ENCODE measurements around the gene TAS2R13.
A peak's percentile ranks its signal among the peaks of the same experiment; 100 is the strongest.

TAS2R13 gene

GRCh38 chr12:10919809-10920208, 10.4 kb upstream of the TAS2R13 start:
- Histone ChIP-seq H2AFZ (ENCODE audit: low read depth, low read length) (no peak overlapping the region), H2BK5ac (ENCODE audit: low read depth, low read length, poor library complexity, severe bottlenecking) (no peak overlapping the region), H3K9me3 (ENCODE audit: control insufficient read depth, low read length) (no peaks in the 10 kb centered on the region), H3K27me3 (ENCODE audit: control insufficient read depth in 1 of 2, insufficient read depth in 1 of 2, low read length in 2 of 2) (no peaks in the 10 kb centered on the region), H3K4ac (ENCODE audit: low read depth in 1 of 2, low read length in 2 of 2) (no peak overlapping the region), H2BK120ac (ENCODE audit: low read depth, low read length) (no peak overlapping the region), H4K8ac (ENCODE audit: low read length) (peak overlapping the region; percentile 28), H3K36me3 (ENCODE audit: control insufficient read depth in 1 of 2, insufficient read depth in 2 of 2, low read depth in 1 of 2, low read length in 2 of 2) (no peaks in the 10 kb centered on the region), H4K91ac (ENCODE audit: low read length) (no peak overlapping the region), H3K4me2 (ENCODE audit: low read length, poor library complexity, severe bottlenecking) (no peak overlapping the region), H2BK15ac (ENCODE audit: low read depth, poor library complexity, severe bottlenecking) (no peak overlapping the region), H2BK12ac (ENCODE audit: low read length in 2 of 2) (no peak overlapping the region), H3K27ac (ENCODE audit: low read length, poor library complexity, severe bottlenecking) (no peak overlapping the region), H3K4me3 (ENCODE audit: insufficient read depth in 1 of 2, low read depth in 1 of 2, low read length in 2 of 2) (no peak overlapping the region), H3K18ac (ENCODE audit: low read depth in 1 of 2, low read length in 2 of 2) (no peak overlapping the region), H3K4me1 (ENCODE audit: control insufficient read depth, insufficient read depth, low read depth, low read length) (no peaks in the 10 kb centered on the region), H3K79me1 (replicated peaks; ENCODE audit: low read length, poor library complexity, severe bottlenecking) (no peaks in the 10 kb centered on the region), H3K14ac (ENCODE audit: low read length in 2 of 2) (no peak overlapping the region), H2AK5ac (ENCODE audit: low read length, severe bottlenecking) (no peak overlapping the region), H3K9ac (ENCODE audit: low read length) (no peak overlapping the region), H3K23ac (ENCODE audit: low read length in 2 of 2) (no peak overlapping the region)
- no peak for DNase-seq
- 100% methylated on average over 1 of the region's 1 CpG for WGBS

DNA sequence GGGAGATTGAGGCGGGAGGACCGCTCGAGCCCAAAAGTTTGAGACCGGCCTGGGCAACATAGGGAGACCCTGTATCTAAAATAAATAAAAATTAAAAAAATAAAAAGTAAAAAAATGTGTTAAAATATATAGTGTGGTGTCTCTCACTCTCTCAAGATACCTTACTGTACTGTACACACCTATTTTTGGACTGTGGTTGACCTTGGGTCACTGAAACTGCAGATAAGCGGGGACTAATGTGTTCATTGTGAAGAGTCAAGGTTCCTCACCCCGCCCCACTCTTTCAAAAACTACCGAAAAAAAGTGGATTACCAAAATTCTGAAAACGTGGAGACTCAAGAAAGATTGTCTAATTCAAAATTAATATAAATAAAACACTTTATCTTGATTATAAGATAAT, 1.0 kb upstream of the TAS2R13 start:
- no peak overlapping the region for H2BK120ac ChIP-seq (ENCODE audit: low read depth, low read length)
- H3K79me1 ChIP-seq (replicated peaks; ENCODE audit: low read length, poor library complexity, severe bottlenecking) = peaks cover 1% of the 10 kb centered on the region
- H2BK12ac ChIP-seq (ENCODE audit: low read length in 2 of 2) = no peak overlapping the region
- no peak overlapping the region for H3K14ac ChIP-seq (ENCODE audit: low read length in 2 of 2)
- no peak overlapping the region for H3K4me2 ChIP-seq (ENCODE audit: low read length, poor library complexity, severe bottlenecking)
- no peak overlapping the region for H3K23ac ChIP-seq (ENCODE audit: low read length in 2 of 2)
- no peak overlapping the region for H3K4ac ChIP-seq (ENCODE audit: low read depth in 1 of 2, low read length in 2 of 2)
- H2AFZ ChIP-seq (ENCODE audit: low read depth, low read length) = no peak overlapping the region
- H3K4me3 ChIP-seq (ENCODE audit: insufficient read depth in 1 of 2, low read depth in 1 of 2, low read length in 2 of 2) = no peak overlapping the region
- no peak overlapping the region for H4K91ac ChIP-seq (ENCODE audit: low read length)
- peaks cover 4% of the 10 kb centered on the region for H3K9me3 ChIP-seq (ENCODE audit: control insufficient read depth, low read length)
- H3K27ac ChIP-seq (ENCODE audit: low read length, poor library complexity, severe bottlenecking) = no peak overlapping the region
- H3K36me3 ChIP-seq (ENCODE audit: control insufficient read depth in 1 of 2, insufficient read depth in 2 of 2, low read depth in 1 of 2, low read length in 2 of 2) = no peaks in the 10 kb centered on the region
- H2AK5ac ChIP-seq (ENCODE audit: low read length, severe bottlenecking) = no peak overlapping the region
- H2BK15ac ChIP-seq (ENCODE audit: low read depth, poor library complexity, severe bottlenecking) = no peak overlapping the region
- H3K27me3 ChIP-seq (ENCODE audit: control insufficient read depth in 1 of 2, insufficient read depth in 1 of 2, low read length in 2 of 2) = no peaks in the 10 kb centered on the region
- no peak for DNase-seq
- no peak overlapping the region for H4K8ac ChIP-seq (ENCODE audit: low read length)
- H3K4me1 ChIP-seq (ENCODE audit: control insufficient read depth, insufficient read depth, low read depth, low read length) = no peaks in the 10 kb centered on the region
- H3K18ac ChIP-seq (ENCODE audit: low read depth in 1 of 2, low read length in 2 of 2) = no peak overlapping the region
- H2BK5ac ChIP-seq (ENCODE audit: low read depth, low read length, poor library complexity, severe bottlenecking) = no peak overlapping the region
- H3K9ac ChIP-seq (ENCODE audit: low read length) = no peak overlapping the region
- 60% methylated on average over 2 of the region's 8 CpGs for WGBS

DNA sequence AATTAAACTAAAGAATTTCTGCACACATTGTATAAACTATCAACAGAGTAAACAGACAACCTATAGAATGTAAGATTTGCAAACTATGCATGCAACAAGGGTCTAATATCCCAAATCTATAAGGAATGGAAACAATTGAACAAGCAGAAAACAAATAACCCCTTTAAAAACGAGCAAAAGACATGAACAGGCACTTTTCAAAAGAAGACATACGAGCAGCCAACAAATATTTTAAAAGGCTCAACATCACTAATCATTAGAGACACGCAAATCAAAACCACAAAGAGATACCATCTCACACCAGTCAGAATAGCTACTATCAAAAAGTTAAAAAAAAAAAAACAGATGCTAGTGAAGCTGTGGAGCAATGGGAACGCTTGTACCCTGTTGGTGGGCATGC, 4.7 kb downstream of the TAS2R13 start:
- H2BK5ac ChIP-seq (ENCODE audit: low read depth, low read length, poor library complexity, severe bottlenecking) = no peak overlapping the region
- H3K79me1 ChIP-seq (replicated peaks; ENCODE audit: low read length, poor library complexity, severe bottlenecking) = peaks cover 17% of the 10 kb centered on the region
- no peak overlapping the region for H3K23ac ChIP-seq (ENCODE audit: low read length in 2 of 2)
- no peak overlapping the region for H3K4me3 ChIP-seq (ENCODE audit: insufficient read depth in 1 of 2, low read depth in 1 of 2, low read length in 2 of 2)
- H2AK5ac ChIP-seq (ENCODE audit: low read length, severe bottlenecking) = no peak overlapping the region
- no peak overlapping the region for H2BK12ac ChIP-seq (ENCODE audit: low read length in 2 of 2)
- no peak overlapping the region for H3K14ac ChIP-seq (ENCODE audit: low read length in 2 of 2)
- no peak overlapping the region for H2BK15ac ChIP-seq (ENCODE audit: low read depth, poor library complexity, severe bottlenecking)
- WGBS = 98% methylated on average over 3 of the region's 4 CpGs
- H3K4me1 ChIP-seq (ENCODE audit: control insufficient read depth, insufficient read depth, low read depth, low read length) = no peaks in the 10 kb centered on the region
- no peak overlapping the region for H2BK120ac ChIP-seq (ENCODE audit: low read depth, low read length)
- H3K9me3 ChIP-seq (ENCODE audit: control insufficient read depth, low read length) = peaks cover 35% of the 10 kb centered on the region
- no peak overlapping the region for H3K4ac ChIP-seq (ENCODE audit: low read depth in 1 of 2, low read length in 2 of 2)
- no peak overlapping the region for H4K91ac ChIP-seq (ENCODE audit: low read length)
- H3K18ac ChIP-seq (ENCODE audit: low read depth in 1 of 2, low read length in 2 of 2) = no peak overlapping the region
- H3K9ac ChIP-seq (ENCODE audit: low read length) = no peak overlapping the region
- DNase-seq = no peak
- H3K27me3 ChIP-seq (ENCODE audit: control insufficient read depth in 1 of 2, insufficient read depth in 1 of 2, low read length in 2 of 2) = no peaks in the 10 kb centered on the region
- H4K8ac ChIP-seq (ENCODE audit: low read length) = no peak overlapping the region
- no peak overlapping the region for H3K4me2 ChIP-seq (ENCODE audit: low read length, poor library complexity, severe bottlenecking)
- H2AFZ ChIP-seq (ENCODE audit: low read depth, low read length) = no peak overlapping the region
- no peak overlapping the region for H3K27ac ChIP-seq (ENCODE audit: low read length, poor library complexity, severe bottlenecking)
- H3K36me3 ChIP-seq (ENCODE audit: control insufficient read depth in 1 of 2, insufficient read depth in 2 of 2, low read depth in 1 of 2, low read length in 2 of 2) = peaks cover 0 to 5% of the 10 kb centered on the region in 2 experiments

DNA sequence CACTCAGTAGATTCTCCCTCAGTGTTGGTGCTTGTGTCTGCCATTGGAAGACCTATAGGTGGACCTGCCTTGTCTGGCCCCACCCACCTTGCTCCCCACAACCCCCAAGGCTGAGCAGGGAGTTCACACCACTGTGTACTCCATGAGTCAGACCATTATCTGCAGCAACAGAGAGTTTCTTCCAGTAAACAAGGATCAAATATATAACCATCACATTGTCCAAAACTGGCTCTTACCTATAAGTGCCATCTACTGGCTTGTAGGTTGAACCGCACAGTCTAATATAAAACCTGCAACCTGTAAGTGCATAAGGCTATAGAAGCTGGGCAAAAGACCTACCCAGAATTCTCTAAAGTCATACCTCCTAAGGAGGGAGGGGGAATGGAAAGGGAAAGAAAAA, 7.9 kb downstream of the TAS2R13 start:
- H2AFZ ChIP-seq (ENCODE audit: low read depth, low read length) = no peak overlapping the region
- H3K9ac ChIP-seq (ENCODE audit: low read length) = no peak overlapping the region
- WGBS = no CpG with 5 or more reads among the region's 1 CpG
- no peaks in the 10 kb centered on the region for H3K27me3 ChIP-seq (ENCODE audit: control insufficient read depth in 1 of 2, insufficient read depth in 1 of 2, low read length in 2 of 2)
- H2BK15ac ChIP-seq (ENCODE audit: low read depth, poor library complexity, severe bottlenecking) = no peak overlapping the region
- H3K14ac ChIP-seq (ENCODE audit: low read length in 2 of 2) = no peak overlapping the region
- no peak overlapping the region for H4K8ac ChIP-seq (ENCODE audit: low read length)
- no peaks in the 10 kb centered on the region for H3K4me1 ChIP-seq (ENCODE audit: control insufficient read depth, insufficient read depth, low read depth, low read length)
- H4K91ac ChIP-seq (ENCODE audit: low read length) = no peak overlapping the region
- no peak overlapping the region for H3K27ac ChIP-seq (ENCODE audit: low read length, poor library complexity, severe bottlenecking)
- H3K4ac ChIP-seq (ENCODE audit: low read depth in 1 of 2, low read length in 2 of 2) = no peak overlapping the region
- no peak overlapping the region for H3K4me3 ChIP-seq (ENCODE audit: insufficient read depth in 1 of 2, low read depth in 1 of 2, low read length in 2 of 2)
- no peak overlapping the region for H2BK5ac ChIP-seq (ENCODE audit: low read depth, low read length, poor library complexity, severe bottlenecking)
- H3K23ac ChIP-seq (ENCODE audit: low read length in 2 of 2) = peak overlapping the region in 1 of 2 experiments; percentile 63
- H3K4me2 ChIP-seq (ENCODE audit: low read length, poor library complexity, severe bottlenecking) = no peak overlapping the region
- no peak overlapping the region for H3K18ac ChIP-seq (ENCODE audit: low read depth in 1 of 2, low read length in 2 of 2)
- peaks cover 22% of the 10 kb centered on the region for H3K79me1 ChIP-seq (replicated peaks; ENCODE audit: low read length, poor library complexity, severe bottlenecking)
- peaks cover 38% of the 10 kb centered on the region for H3K9me3 ChIP-seq (ENCODE audit: control insufficient read depth, low read length)
- no peak overlapping the region for H2BK12ac ChIP-seq (ENCODE audit: low read length in 2 of 2)
- no peak for DNase-seq
- H2BK120ac ChIP-seq (ENCODE audit: low read depth, low read length) = no peak overlapping the region
- no peak overlapping the region for H2AK5ac ChIP-seq (ENCODE audit: low read length, severe bottlenecking)
- peaks cover 0 to 5% of the 10 kb centered on the region in 2 experiments for H3K36me3 ChIP-seq (ENCODE audit: control insufficient read depth in 1 of 2, insufficient read depth in 2 of 2, low read depth in 1 of 2, low read length in 2 of 2)
